ENCODE measurements around the gene IMMP2L. TPM values are rescaled to one million over a fixed set of nuclear protein-coding genes. Genes with fewer than 3 reads are reported as not detected.

Gene IMMP2L
- total RNA-seq, 1 donor from 2014 or later = 21.5 TPM

DNA sequence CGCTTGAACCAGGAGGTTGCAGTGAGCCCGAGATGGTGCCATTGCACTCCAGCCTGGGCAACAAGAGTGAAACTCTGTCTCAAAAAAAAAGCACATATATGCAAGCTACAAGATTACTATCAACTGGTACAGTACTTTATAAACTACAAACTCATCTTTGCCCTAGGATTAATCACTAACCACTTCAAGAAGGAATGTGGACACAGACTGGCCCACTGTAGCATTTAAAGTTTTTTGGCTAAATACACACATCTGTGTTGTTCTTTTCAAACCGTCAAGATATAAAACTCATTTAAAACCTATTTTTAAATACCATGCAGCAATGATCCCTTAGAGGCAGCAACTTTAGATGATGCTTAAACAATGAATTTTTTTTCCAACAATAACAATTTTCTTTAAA lies 205.4 kb downstream of the IMMP2L start:
- Mint-ChIP-seq H3K27ac (no peak overlapping the region), H3K36me3 (no peaks in the 10 kb centered on the region), H3K4me3 (no peak overlapping the region), H3K4me1 (peaks cover 9% of the 10 kb centered on the region), H3K27me3 (ENCODE audit: insufficient read depth, low read depth) (no peaks in the 10 kb centered on the region), H3K9me3 (no peaks in the 10 kb centered on the region)
- TF ChIP-seq EZH2 (IDR thresholded peaks at IDR 0.05) = no peak
- TF ChIP-seq, protein P1, sequence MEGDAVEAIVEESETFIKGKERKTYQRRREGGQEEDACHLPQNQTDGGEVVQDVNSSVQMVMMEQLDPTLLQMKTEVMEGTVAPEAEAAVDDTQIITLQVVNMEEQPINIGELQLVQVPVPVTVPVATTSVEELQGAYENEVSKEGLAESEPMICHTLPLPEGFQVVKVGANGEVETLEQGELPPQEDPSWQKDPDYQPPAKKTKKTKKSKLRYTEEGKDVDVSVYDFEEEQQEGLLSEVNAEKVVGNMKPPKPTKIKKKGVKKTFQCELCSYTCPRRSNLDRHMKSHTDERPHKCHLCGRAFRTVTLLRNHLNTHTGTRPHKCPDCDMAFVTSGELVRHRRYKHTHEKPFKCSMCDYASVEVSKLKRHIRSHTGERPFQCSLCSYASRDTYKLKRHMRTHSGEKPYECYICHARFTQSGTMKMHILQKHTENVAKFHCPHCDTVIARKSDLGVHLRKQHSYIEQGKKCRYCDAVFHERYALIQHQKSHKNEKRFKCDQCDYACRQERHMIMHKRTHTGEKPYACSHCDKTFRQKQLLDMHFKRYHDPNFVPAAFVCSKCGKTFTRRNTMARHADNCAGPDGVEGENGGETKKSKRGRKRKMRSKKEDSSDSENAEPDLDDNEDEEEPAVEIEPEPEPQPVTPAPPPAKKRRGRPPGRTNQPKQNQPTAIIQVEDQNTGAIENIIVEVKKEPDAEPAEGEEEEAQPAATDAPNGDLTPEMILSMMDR (IDR thresholded peaks at IDR 0.05) = no peak
- no peak for TF ChIP-seq EZH2phosphoT487 (IDR thresholded peaks at IDR 0.05)
- Histone ChIP-seq H3K79me2 (ENCODE audit: low read depth) (no peaks in the 10 kb centered on the region), H3K4me2 (no peak overlapping the region), H4K20me1 (ENCODE audit: low read depth) (no peaks in the 10 kb centered on the region), H3F3A (ENCODE audit: low read depth) (no peaks in the 10 kb centered on the region), H3K9me3 (ENCODE audit: low read depth) (no peaks in the 10 kb centered on the region), H3K9ac (no peak overlapping the region), H3K4me3 (no peak overlapping the region), H3K27me3 (no peaks in the 10 kb centered on the region), H3K27ac (no peak overlapping the region), H2AFZ (replicated peaks) (no peak overlapping the region), H3K4me1 (no peaks in the 10 kb centered on the region), H3K36me3 (no peaks in the 10 kb centered on the region)
- DNase-seq (ENCODE audit: low spot score) = no peak

DNA sequence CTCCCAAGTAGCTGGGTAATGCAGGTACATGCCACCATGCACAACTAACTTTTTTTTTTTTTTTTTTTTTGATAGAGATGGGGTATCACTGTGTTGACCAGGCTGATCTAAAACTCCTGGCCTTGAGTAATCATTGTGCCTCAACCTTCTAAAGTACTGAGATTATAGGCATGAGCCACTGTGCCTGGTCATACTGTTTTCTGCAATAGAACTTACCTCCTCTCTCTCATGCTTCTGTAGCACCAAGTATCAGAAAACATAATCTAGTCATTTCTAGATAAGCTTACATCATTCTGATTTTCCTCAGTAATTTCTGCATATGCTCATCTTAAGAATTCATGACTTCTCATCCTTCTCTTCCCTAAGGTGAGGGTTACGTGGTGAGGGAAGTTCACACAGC lies 210.0 kb downstream of the IMMP2L start:
- H3K9me3 Mint-ChIP-seq = no peaks in the 10 kb centered on the region
- Histone ChIP-seq H3K4me1 (no peaks in the 10 kb centered on the region), H3K4me3 (no peak overlapping the region), H4K20me1 (ENCODE audit: low read depth) (no peaks in the 10 kb centered on the region), H3F3A (ENCODE audit: low read depth) (no peaks in the 10 kb centered on the region), H3K79me2 (ENCODE audit: low read depth) (no peaks in the 10 kb centered on the region), H3K27ac (no peak overlapping the region), H3K9ac (no peak overlapping the region), H2AFZ (replicated peaks) (no peak overlapping the region), H3K27me3 (no peaks in the 10 kb centered on the region), H3K9me3 (ENCODE audit: low read depth) (no peaks in the 10 kb centered on the region), H3K4me2 (no peak overlapping the region), H3K36me3 (no peaks in the 10 kb centered on the region)
- no peak overlapping the region for H3K27ac Mint-ChIP-seq
- no peaks in the 10 kb centered on the region for H3K36me3 Mint-ChIP-seq
- TF ChIP-seq, protein P1 (IDR thresholded peaks at IDR 0.05) = no peak
- TF ChIP-seq EZH2phosphoT487 (IDR thresholded peaks at IDR 0.05) = no peak
- no peak for TF ChIP-seq EZH2 (IDR thresholded peaks at IDR 0.05)
- no peaks in the 10 kb centered on the region for H3K27me3 Mint-ChIP-seq (ENCODE audit: insufficient read depth, low read depth)
- H3K4me3 Mint-ChIP-seq = no peak overlapping the region
- peaks cover 5% of the 10 kb centered on the region for H3K4me1 Mint-ChIP-seq
- no peak for DNase-seq (ENCODE audit: low spot score)

DNA sequence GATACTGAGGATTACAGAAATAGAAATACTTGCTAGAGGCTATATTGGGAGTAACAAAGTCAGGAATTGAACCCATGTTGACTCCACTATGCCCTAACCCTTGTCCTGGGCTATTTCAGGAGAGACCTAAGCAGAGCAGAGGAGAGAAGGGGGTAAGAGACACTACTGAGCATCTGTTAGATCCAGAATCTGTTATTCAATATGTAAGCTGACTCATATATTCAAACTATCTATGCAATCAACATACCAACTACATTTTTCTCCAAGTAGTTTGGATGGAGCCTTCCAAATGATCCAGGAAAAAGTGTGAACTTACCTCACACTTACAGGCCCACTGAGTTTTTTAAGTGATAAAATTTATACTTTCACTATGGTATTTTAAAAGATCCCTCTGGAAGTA lies 216.1 kb downstream of the IMMP2L start:
- Mint-ChIP-seq H3K27ac (no peak overlapping the region), H3K27me3 (ENCODE audit: insufficient read depth, low read depth) (peaks cover 2% of the 10 kb centered on the region), H3K4me1 (no peaks in the 10 kb centered on the region), H3K4me3 (no peak overlapping the region), H3K36me3 (peaks cover 3% of the 10 kb centered on the region), H3K9me3 (peaks cover 16% of the 10 kb centered on the region)
- H3K27ac ChIP-seq = no peak overlapping the region
- H3K27me3 ChIP-seq = no peaks in the 10 kb centered on the region
- H4K20me1 ChIP-seq (ENCODE audit: low read depth) = no peaks in the 10 kb centered on the region
- no peak overlapping the region for H2AFZ ChIP-seq (replicated peaks)
- H3K36me3 ChIP-seq = no peaks in the 10 kb centered on the region
- H3K4me1 ChIP-seq = no peaks in the 10 kb centered on the region
- H3K4me3 ChIP-seq = no peak overlapping the region
- H3K79me2 ChIP-seq (ENCODE audit: low read depth) = no peaks in the 10 kb centered on the region
- DNase-seq (ENCODE audit: low spot score) = no peak
- H3K9ac ChIP-seq = no peak overlapping the region
- TF ChIP-seq EZH2phosphoT487 (IDR thresholded peaks at IDR 0.05) (no peak), EZH2 (IDR thresholded peaks at IDR 0.05) (no peak)
- no peaks in the 10 kb centered on the region for H3F3A ChIP-seq (ENCODE audit: low read depth)
- no peak overlapping the region for H3K4me2 ChIP-seq
- peaks cover 4% of the 10 kb centered on the region for H3K9me3 ChIP-seq (ENCODE audit: low read depth)

DNA sequence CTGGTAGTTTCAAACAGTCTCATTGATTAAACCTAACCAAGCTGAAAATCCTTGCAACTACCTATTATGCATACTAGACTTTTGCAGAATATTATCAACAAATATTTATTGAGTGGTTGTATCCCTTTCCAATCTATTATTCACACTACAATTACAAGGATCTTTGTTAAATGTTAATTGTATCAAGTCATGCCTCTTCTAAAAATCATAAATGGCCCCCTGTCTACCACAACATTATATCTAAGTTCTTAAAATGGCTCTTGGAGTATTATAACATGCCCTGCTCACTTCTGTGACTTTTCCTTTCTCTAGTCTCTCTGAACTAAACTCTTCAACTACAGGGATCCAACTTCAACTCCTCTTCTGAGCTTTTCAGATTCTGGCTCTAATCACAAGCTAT lies 219.3 kb downstream of the IMMP2L start:
- peaks cover 16% of the 10 kb centered on the region for H3K9me3 Mint-ChIP-seq

More for the DNA sequence above, 219.3 kb downstream of the IMMP2L start:
- no peak overlapping the region for H3K4me2 ChIP-seq
- H3K4me1 Mint-ChIP-seq = no peaks in the 10 kb centered on the region
- no peak overlapping the region for H2AFZ ChIP-seq (replicated peaks)
- no peak overlapping the region for H3K27ac ChIP-seq
- no peak overlapping the region for H3K4me3 Mint-ChIP-seq
- H3K27me3 ChIP-seq = no peaks in the 10 kb centered on the region
- DNase-seq (ENCODE audit: low spot score) = no peak
- H3K27me3 Mint-ChIP-seq (ENCODE audit: insufficient read depth, low read depth) = peaks cover 2% of the 10 kb centered on the region
- H3K36me3 ChIP-seq = no peaks in the 10 kb centered on the region
- H3K9ac ChIP-seq = no peak overlapping the region
- H4K20me1 ChIP-seq (ENCODE audit: low read depth) = no peaks in the 10 kb centered on the region
- H3K79me2 ChIP-seq (ENCODE audit: low read depth) = no peaks in the 10 kb centered on the region
- no peaks in the 10 kb centered on the region for H3F3A ChIP-seq (ENCODE audit: low read depth)
- no peaks in the 10 kb centered on the region for H3K4me1 ChIP-seq
- H3K4me3 ChIP-seq = no peak overlapping the region
- no peak for TF ChIP-seq EZH2 (IDR thresholded peaks at IDR 0.05)
- TF ChIP-seq, protein P1 (IDR thresholded peaks at IDR 0.05) = no peak
- no peak for TF ChIP-seq EZH2phosphoT487 (IDR thresholded peaks at IDR 0.05)
- H3K9me3 ChIP-seq (ENCODE audit: low read depth) = peaks cover 4% of the 10 kb centered on the region
- H3K36me3 Mint-ChIP-seq = peaks cover 3% of the 10 kb centered on the region
- H3K27ac Mint-ChIP-seq = no peak overlapping the region
